BE2C (cell line): ENCODE measurements around the gene THEM5.

Experiments
- DNase-seq: peaks from one replicate; pipeline ENCODE4 v3.0.0-alpha.2; 2020
- H3K27me3 ChIP-seq: fragments of 250-450 bp; sonication (Bioruptor Pico); 2 replicates; pipeline ENCODE4 v1.5.1; 2020; ENCODE audit warnings: mild to moderate bottlenecking
- H3K36me3 ChIP-seq: fragments of 250-450 bp; sonication (Bioruptor Pico); 2 replicates; pipeline ENCODE4 v1.5.1; 2020; ENCODE audit warnings: mild to moderate bottlenecking
- H3K4me1 ChIP-seq: fragments of 250-450 bp; sonication (Bioruptor Pico); 2 replicates; pipeline ENCODE4 v1.5.1; 2020
- H3K4me3 ChIP-seq: 2 replicates; pipeline ENCODE4 v1.5.1; 2011; ENCODE audit warnings: low read depth, low read length
- H3K9me3 ChIP-seq: fragments of 250-450 bp; sonication (Bioruptor Pico); 2 replicates; pipeline ENCODE4 v1.5.1; 2020
- TF ChIP-seq, protein P1 (sequence below): IDR thresholded peaks from 2 replicates; pipeline ENCODE4 v1.5.1; 2012; ENCODE audit warnings: mild to moderate bottlenecking, low read depth, low read length

The THEM5 gene

DNA sequence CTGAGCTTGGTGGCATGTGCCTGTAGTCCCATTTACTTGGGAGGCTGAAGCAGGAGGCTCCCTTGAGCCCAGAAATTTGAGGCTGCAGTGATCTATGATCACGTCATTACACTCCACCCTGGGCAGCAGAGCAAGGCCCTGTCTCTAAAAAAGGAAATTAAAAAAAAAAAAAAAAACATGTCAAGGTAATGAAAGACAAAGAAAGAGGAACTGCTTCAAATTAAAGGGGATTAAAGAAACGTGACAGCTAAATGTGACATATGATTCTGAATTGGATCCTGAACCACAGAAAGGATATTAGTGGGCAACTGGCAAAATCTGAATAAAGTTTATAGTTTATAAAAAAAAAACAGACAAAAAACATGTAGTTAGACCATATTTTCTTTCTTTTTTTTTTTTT is 10.1 kb downstream of the THEM5 start:
- Histone ChIP-seq H3K27me3 (no peaks in the 10 kb centered on the region), H3K4me1 (no peaks in the 10 kb centered on the region; the same call in none of the 2 replicates), H3K36me3 (no peaks in the 10 kb centered on the region), H3K4me3 (no peak overlapping the region), H3K9me3 (no peaks in the 10 kb centered on the region)
- DNase-seq, result no peak
- TF ChIP-seq, protein P1, sequence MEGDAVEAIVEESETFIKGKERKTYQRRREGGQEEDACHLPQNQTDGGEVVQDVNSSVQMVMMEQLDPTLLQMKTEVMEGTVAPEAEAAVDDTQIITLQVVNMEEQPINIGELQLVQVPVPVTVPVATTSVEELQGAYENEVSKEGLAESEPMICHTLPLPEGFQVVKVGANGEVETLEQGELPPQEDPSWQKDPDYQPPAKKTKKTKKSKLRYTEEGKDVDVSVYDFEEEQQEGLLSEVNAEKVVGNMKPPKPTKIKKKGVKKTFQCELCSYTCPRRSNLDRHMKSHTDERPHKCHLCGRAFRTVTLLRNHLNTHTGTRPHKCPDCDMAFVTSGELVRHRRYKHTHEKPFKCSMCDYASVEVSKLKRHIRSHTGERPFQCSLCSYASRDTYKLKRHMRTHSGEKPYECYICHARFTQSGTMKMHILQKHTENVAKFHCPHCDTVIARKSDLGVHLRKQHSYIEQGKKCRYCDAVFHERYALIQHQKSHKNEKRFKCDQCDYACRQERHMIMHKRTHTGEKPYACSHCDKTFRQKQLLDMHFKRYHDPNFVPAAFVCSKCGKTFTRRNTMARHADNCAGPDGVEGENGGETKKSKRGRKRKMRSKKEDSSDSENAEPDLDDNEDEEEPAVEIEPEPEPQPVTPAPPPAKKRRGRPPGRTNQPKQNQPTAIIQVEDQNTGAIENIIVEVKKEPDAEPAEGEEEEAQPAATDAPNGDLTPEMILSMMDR, result no peak

DNA sequence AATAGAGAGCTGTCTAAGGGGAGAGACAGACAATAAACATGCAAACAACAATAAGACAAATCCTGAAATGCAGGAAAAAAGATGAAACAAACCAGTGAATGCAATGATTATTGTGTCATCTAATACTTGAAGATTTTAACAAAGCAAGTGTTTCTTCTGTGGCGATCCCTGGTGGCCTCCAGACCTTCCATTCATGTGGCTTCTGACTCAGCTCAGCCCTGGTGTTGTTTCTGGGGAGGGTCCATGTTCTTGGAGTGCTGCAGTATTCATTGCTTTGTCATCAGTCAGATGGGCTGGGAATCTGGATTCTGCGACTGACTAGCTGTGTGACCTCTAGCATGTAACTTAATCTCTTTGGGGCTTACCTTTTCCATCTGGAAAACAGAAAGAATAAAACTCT is 12.4 kb downstream of the THEM5 start:
- TF ChIP-seq, protein P1, result no peak
- H3K4me3 ChIP-seq, result no peak overlapping the region
- DNase-seq, result no peak
- H3K9me3 ChIP-seq, result no peaks in the 10 kb centered on the region
- H3K36me3 ChIP-seq, result no peaks in the 10 kb centered on the region
- H3K27me3 ChIP-seq, result no peaks in the 10 kb centered on the region
- peaks cover 2% of the 10 kb centered on the region; the same call in 1 of the 2 replicates for H3K4me1 ChIP-seq

GRCh38 chr1:151840421-151840820 is 13.1 kb downstream of the THEM5 start:
- H3K9me3 ChIP-seq, result no peaks in the 10 kb centered on the region
- TF ChIP-seq, protein P1, result no peak
- H3K36me3 ChIP-seq, result no peaks in the 10 kb centered on the region
- H3K27me3 ChIP-seq, result no peaks in the 10 kb centered on the region
- no peak for DNase-seq
- peaks cover 6% of the 10 kb centered on the region; the same call in 1 of the 2 replicates for H3K4me1 ChIP-seq
- no peak overlapping the region for H3K4me3 ChIP-seq

DNA sequence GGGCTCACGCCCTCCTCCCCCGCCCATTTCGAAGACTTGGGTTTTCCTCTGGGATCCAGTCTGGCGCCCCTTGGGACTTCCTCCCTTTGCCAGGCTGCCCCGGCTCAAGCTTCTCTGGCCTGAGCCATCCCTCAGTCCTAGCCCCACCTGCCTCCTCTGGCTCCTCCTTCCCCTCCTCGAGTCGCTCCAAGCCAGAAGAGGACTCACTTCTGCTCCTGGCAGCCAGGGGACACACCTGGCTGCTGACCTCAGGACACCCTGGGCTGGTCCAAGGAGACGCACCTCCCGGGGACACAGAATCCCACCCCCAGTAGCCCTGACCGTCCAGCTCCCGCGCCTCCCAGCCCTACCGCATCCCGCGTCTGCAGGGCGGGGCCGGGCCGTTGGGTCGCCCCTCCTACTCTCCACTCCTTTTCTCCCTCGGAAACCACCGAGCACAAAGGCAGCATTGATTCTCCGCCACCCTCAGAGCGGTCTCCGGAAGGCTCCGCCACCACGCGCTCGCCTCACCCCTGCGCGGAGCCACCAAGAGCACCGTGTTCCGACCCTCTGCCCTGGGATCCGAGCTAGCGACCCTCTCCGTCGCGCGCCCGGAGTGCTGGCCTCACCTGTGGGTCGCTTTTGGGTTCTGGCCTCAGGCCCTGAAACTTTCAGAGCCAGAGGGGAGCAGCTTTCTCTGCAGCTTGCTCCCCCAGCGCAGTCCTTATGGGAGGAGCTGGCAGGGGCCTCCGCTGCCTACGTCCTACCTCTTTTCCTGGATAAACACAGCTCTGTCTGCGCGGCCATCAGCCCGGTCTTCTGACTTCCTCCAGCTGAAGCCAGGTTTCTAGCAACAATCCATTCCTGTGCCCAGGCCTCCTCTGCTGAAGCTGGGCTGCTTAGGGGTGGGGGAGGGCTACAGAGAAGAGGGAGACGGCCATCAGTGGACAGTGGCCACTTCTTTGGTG is 13.8 kb downstream of the THEM5 start, which contains the start of gene C2CD4D:
Gene C2CD4D, minus strand, starts transcription at position 364 of the 947 bp plus-strand sequence. CDS start 831 bp downstream, outside the sequence.
- Histone ChIP-seq H3K27me3 (no peaks in the 10 kb centered on the region), H3K36me3 (no peaks in the 10 kb centered on the region), H3K9me3 (no peaks in the 10 kb centered on the region), H3K4me1 (peaks cover 6% of the 10 kb centered on the region; the same call in 1 of the 2 replicates), H3K4me3 (no peak within 1 kb of the TSS)
- DNase-seq, result no peak
- TF ChIP-seq, protein P1, result no peak

GRCh38 chr1:151839082-151839412 is 14.5 kb downstream of the THEM5 start:
- Histone ChIP-seq H3K4me1 (peaks cover 6% of the 10 kb centered on the region; the same call in 1 of the 2 replicates), H3K27me3 (no peaks in the 10 kb centered on the region), H3K9me3 (no peaks in the 10 kb centered on the region), H3K36me3 (no peaks in the 10 kb centered on the region), H3K4me3 (no peak overlapping the region)
- no peak for DNase-seq
- TF ChIP-seq, protein P1, result no peak
